ENCODE results near the gene TMPRSS12. TPM values are rescaled to one million over a fixed set of nuclear protein-coding genes. Genes with fewer than 3 reads are reported as not detected.
A peak's percentile ranks its signal among the peaks of the same experiment; 100 is the strongest.

The TMPRSS12 gene
- total RNA-seq, 3 donors from 2014 or later, result not detected

DNA sequence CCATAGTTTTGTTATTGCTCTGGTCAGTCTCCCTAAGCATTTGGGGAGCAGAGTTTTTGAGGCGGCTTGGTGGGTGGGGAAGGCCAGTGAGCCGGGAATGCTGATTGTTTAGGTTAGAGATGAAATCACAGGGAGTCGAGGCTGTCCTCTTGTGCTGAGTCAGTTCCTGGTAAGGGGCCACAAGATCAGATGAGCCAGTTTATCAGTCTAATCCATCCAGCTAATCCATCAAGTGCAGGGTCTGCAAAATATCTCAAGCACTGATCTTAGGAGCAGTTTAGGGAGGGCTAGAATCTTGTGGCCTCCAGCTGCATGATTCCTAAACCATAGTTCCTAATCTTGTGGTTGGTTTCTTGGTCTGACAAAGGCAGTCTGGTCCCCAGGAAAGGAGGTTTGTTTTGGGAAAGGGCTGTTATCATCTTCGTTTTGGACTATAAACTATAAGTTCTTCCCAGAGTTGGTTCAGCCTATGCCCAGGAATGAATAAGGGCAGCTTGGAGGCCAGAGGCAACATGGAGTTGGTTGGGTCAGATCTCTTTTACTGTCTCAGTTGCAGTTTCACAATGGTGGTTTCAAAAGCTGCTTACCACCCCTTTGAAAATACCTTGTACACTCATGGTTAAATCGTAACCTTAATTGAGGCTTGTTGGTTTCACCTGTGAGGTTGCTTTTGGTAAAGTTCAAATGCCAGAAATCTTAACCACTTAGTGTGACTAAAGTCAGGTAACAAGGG, 76.0 kb downstream of the TMPRSS12 start:
- Histone ChIP-seq H3K4me3 (no peak overlapping the region), H3K27me3 (no peaks in the 10 kb centered on the region), H3K27ac (no peak overlapping the region), H3K9me3 (peaks cover 14 to 21% of the 10 kb centered on the region in 2 donors), H3K4me1 (peaks cover 0 to 8% of the 10 kb centered on the region in 2 donors), H3K36me3 (no peaks in the 10 kb centered on the region)
- intact Hi-C loops (cut with DNase I; ENCODE audit: low total_unique reads), result no loop called here
- TF ChIP-seq POLR2AphosphoS5 (IDR thresholded peaks at IDR 0.05) (no peak), POLR2A (IDR thresholded peaks at IDR 0.05) (no peak)
- TF ChIP-seq, protein P1, sequence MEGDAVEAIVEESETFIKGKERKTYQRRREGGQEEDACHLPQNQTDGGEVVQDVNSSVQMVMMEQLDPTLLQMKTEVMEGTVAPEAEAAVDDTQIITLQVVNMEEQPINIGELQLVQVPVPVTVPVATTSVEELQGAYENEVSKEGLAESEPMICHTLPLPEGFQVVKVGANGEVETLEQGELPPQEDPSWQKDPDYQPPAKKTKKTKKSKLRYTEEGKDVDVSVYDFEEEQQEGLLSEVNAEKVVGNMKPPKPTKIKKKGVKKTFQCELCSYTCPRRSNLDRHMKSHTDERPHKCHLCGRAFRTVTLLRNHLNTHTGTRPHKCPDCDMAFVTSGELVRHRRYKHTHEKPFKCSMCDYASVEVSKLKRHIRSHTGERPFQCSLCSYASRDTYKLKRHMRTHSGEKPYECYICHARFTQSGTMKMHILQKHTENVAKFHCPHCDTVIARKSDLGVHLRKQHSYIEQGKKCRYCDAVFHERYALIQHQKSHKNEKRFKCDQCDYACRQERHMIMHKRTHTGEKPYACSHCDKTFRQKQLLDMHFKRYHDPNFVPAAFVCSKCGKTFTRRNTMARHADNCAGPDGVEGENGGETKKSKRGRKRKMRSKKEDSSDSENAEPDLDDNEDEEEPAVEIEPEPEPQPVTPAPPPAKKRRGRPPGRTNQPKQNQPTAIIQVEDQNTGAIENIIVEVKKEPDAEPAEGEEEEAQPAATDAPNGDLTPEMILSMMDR (IDR thresholded peaks at IDR 0.05), result no peak
- no peak for DNase-seq (ENCODE audit: low spot score in 2 of 2)

DNA sequence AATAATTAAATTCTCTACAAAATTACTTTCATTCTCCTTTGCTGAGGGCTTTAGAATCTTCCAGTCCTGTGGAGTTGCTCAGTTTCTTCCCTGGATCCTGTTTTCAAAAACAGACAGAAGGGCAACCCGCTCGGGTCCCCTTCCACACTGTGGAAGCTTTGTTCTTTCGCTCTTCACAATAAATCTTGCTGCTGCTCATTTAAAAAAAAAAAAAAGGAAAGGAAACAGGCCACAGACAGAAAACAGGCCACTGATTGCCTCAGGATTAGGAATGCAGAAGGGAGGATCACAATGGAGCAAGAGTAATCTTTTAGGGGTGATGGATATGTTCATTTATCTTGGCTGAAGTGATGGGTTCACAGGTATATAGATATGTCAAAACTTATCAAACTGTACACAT, 80.1 kb downstream of the TMPRSS12 start:
- DNase-seq (ENCODE audit: low spot score in 2 of 2), result no peak
- Histone ChIP-seq H3K4me1 (peaks cover 0 to 8% of the 10 kb centered on the region in 2 donors), H3K27me3 (no peaks in the 10 kb centered on the region), H3K4me3 (peak overlapping the region; percentile 31 to 87 (median 82)), H3K36me3 (no peaks in the 10 kb centered on the region), H3K27ac (peak overlapping the region; percentile 81 to 89), H3K9me3 (no peaks in the 10 kb centered on the region)
- intact Hi-C loops (cut with DNase I; ENCODE audit: low total_unique reads), result no loop called here
- TF ChIP-seq, protein P1 (IDR thresholded peaks at IDR 0.05), result no peak
- TF ChIP-seq POLR2AphosphoS5 (IDR thresholded peaks at IDR 0.05) (peak in 2 of 3 donors; percentile 51 to 83), POLR2A (IDR thresholded peaks at IDR 0.05) (no peak)

DNA sequence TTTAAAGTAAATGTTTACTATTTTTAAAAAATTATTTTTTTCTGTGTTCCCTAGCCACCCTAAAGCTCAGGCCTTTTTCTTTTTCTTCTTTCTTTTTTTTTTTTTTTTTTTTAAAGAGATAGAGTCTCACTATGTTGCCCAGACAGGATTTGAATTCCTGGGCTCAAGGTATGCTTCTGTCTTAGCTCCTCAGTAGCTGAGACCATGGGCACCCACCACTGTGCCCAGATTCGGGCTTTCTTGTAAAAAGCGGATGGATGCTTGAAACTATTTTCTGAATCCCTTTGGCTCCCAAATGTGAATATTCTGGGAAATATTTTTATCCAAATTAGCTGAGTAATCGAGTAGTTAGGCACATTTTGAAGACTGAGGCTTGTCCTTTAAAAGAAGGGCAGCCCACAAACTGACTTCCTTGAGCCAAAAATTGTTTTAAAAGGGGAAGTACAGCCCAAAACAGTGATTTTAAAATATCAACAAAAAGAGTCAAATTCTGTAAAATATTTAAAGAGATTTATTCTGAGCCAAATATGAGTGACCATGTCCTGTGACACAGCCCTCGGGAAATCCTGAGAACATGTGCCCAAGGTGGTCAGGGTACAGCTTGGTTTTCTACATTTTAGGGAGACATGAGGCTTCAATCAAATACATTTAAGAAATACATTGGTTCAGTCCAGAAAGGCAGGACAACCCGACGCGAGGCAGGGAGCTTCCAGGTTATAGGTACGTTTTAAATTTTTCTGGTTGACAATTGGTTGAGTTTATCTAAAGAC, 80.8 kb downstream of the TMPRSS12 start:
- H3K9me3 ChIP-seq, result no peaks in the 10 kb centered on the region
- TF ChIP-seq POLR2A (IDR thresholded peaks at IDR 0.05), result no peak
- H3K27me3 ChIP-seq, result no peaks in the 10 kb centered on the region
- peak overlapping the region; percentile 89 to 91 for H3K27ac ChIP-seq
- peaks cover 0 to 8% of the 10 kb centered on the region in 2 donors for H3K4me1 ChIP-seq
- intact Hi-C loops (cut with DNase I; ENCODE audit: low total_unique reads), result no loop called here
- H3K36me3 ChIP-seq, result no peaks in the 10 kb centered on the region
- H3K4me3 ChIP-seq, result peak overlapping the region; percentile 82 to 88 (median 87)
- no peak for DNase-seq (ENCODE audit: low spot score in 2 of 2)

DNA sequence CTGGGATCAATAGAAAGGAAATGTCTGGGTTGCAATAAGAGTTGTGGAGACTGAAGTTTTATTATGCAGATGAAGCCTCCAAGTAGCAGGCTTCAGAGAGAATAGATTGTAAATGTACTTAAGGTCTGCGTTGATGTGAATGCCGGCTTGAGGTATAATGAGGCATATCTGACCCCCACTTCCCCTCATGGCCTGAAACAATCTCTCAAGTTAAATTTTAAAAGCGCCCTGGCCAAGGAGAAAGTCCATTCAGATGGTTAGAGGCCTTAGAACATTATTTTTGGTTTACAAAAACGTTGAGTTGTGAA, 81.4 kb downstream of the TMPRSS12 start:
- Histone ChIP-seq H3K36me3 (no peaks in the 10 kb centered on the region), H3K4me1 (peaks cover 0 to 8% of the 10 kb centered on the region in 2 donors), H3K9me3 (no peaks in the 10 kb centered on the region), H3K27me3 (no peaks in the 10 kb centered on the region), H3K4me3 (peak overlapping the region; percentile 82 to 88 (median 87)), H3K27ac (peak overlapping the region; percentile 89 to 91)
- intact Hi-C loops (cut with DNase I; ENCODE audit: low total_unique reads), result no loop called here
- TF ChIP-seq POLR2AphosphoS5 (IDR thresholded peaks at IDR 0.05), result no peak
- TF ChIP-seq, protein P1 (IDR thresholded peaks at IDR 0.05), result no peak
- no peak for TF ChIP-seq POLR2A (IDR thresholded peaks at IDR 0.05)
- DNase-seq (ENCODE audit: low spot score in 2 of 2), result no peak

DNA sequence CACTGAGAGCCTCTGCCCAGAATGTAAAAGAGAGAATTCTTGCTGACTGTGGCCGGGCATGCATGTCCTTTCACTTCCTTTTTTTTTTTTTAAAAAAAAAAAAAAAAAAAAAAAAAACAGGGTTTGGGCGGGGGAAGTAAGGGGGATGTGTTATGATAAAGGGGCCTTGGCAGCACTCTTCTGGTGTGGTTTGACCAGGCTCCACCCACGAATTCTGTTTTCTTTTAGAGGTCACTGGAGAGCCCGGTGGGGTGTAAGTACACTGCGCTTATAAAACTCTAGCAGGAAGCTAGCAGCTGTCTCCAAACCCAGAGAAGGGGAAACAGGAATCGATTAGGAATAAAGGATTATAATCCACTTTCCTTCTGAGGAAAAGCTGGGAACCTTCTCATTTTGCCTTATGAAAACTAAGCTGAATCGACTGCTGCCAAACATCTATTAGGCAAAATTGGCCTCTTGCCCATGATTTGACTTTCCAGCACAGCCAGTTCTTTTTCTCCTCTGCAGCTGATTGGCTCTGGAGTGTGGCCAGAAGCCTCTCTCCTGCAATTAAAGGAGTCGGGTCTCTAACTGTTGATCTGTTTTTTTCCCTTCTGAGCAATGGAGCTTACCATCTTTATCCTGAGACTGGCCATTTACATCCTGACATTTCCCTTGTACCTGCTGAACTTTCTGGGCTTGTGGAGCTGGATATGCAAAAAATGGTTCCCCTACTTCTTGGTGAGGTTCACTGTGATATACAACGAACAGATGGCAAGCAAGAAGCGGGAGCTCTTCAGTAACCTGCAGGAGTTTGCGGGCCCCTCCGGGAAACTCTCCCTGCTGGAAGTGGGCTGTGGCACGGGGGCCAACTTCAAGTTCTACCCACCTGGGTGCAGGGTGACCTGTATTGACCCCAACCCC, 82.0 kb downstream of the TMPRSS12 start:
- H3K4me3 ChIP-seq, result peak overlapping the region; percentile 82 to 88 (median 87)
- H3K36me3 ChIP-seq, result no peaks in the 10 kb centered on the region
- no peaks in the 10 kb centered on the region for H3K27me3 ChIP-seq
- H3K27ac ChIP-seq, result peak overlapping the region; percentile 89 to 91
- H3K4me1 ChIP-seq, result peaks cover 0 to 8% of the 10 kb centered on the region in 2 donors
- intact Hi-C loops (cut with DNase I; ENCODE audit: low total_unique reads), result no loop called here
- TF ChIP-seq, protein P1 (IDR thresholded peaks at IDR 0.05), result no peak
- no peak for TF ChIP-seq POLR2A (IDR thresholded peaks at IDR 0.05)
- TF ChIP-seq POLR2AphosphoS5 (IDR thresholded peaks at IDR 0.05), result peak; percentile 33 to 50 (median 49)
- DNase-seq (ENCODE audit: low spot score in 2 of 2), result peak; percentile 84 to 90
- H3K9me3 ChIP-seq, result no peaks in the 10 kb centered on the region
